ENCODE data around the gene IL27RA.
A peak's percentile ranks its signal among the peaks of the same experiment; 100 is the strongest.

The IL27RA gene

DNA sequence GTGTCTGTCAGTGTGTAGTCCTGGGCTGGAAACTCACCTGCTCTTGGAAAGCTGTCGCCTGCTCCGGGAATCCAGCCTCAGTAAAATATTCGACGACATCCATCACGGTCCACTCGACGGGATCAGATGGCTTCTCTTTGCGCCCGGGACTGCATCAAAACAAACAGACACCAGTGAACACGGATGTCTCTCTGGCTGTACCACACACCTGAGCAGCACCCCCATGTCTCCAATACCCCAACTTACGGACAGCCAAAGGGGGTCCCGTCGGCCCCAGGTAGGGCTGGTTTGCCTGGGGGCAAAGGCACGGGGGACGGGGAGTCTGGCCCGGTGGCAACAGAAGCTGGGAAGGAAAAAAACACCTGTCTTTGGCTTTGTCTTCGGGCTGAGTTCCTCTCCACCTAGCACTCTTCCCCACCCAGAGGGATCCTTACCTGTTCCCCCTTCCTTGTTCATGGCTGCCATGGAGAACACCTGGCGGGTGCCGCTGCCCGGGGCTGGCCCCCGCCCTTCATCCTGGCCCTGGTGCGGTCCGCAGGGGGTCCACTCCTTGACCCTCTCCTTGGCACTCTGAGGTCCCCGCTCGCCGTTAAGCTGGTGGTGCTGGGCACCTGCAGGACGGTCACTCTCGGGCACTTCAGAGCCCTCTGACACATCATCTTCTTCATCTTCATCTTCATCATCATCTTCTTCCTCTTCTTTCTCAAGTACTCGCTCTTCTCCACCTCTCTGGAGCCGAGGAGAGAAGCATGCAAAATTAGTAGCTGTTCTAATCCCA, 57.3 kb downstream of the IL27RA start:
- no peak for DNase-seq (ENCODE audit: low read depth in 2 of 2)

GRCh38 chr19:14089412-14089661, 57.8 kb downstream of the IL27RA start:
- DNase-seq (ENCODE audit: low read depth in 2 of 2) = no peak

DNA sequence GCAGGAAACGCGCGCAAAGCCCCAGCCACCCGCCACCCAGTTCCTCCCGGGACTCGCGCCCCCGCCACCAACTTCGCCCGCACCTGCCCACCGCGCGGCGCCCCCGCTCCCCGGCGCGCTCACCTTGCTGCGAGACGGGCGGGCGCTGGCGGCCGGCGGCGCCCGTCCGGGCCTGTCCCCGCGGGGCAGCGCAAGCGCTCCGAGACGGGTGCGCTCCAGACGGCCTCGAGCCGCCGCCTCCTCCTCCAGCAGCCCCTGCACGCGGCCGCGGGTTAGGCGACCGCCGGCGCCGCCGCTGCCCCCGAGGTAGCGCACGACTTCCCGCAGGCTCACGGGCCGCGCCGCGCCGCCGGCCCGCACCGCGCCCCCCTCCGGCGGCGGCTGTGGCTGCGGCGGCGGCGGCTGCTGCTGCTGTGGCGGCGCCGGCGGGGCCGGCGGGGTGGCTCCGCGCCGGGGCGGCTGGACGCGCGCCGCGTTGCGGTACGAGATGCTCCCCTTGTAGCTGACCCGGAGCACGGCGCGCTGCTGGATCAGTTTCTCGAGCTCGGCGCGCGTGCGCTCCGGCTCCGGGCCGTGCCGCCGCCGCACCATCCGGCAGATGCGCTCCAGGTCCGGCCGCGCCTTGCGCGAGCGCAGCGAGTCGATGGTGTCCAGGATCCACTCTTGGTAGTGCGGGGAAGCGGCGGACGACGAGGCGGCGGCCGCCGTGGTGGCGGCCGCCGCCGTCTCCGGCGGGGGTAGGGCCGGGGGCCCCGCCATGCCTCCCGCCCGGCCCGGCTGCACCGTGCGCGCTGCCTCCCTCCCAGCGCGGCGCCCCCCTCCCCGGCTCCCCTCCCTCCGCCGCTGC, 58.3 kb downstream of the IL27RA start:
- no peak for DNase-seq (ENCODE audit: low read depth in 2 of 2)

GRCh38 chr19:14090509-14091080, 59.0 kb downstream of the IL27RA start, which contains the start of gene SAMD1:
Gene SAMD1, minus strand, starts transcription at chr19:14090751.
- peak; percentile 69 to 73 for DNase-seq (ENCODE audit: low read depth in 2 of 2)

GRCh38 chr19:14091081-14091812, 59.7 kb downstream of the IL27RA start:
- DNase-seq (ENCODE audit: low read depth in 2 of 2) = no peak

DNA sequence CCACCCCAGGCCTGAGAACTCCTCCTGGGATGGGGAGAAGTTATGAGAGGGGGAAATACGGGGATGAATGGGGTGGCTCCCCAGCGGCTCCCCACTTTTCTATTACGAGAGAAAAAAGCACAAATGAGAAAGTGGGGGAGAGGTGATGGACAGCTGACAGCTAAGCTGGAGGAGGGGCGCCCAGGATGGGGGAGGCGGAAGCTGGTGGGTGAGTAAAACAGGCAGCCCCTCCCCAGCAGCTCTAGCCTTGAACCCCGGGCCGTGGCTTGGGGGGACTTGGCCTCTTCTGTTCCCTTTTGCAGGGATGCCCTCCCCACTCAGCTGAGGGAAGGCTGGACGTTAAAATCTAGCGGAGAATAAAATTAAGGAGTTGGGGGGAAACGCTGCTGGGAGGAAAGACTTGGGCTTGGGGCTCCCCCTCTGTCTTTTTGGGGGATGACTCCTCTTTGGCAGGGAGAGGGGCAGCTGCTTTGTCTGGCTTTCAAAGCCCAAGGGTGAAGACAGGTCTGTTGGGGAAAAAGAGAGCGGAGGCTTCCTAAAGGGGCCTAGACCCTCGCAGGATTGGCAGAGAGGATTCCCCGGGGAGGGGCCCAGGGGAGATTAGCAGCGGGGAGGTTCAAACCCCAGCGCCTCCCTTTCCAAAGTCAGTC, 60.4 kb downstream of the IL27RA start:
- DNase-seq (ENCODE audit: low read depth in 2 of 2) = no peak

GRCh38 chr19:14093117-14093823, 61.7 kb downstream of the IL27RA start:
- no peak for DNase-seq (ENCODE audit: low read depth in 2 of 2)

- DNase-seq (ENCODE audit: low read depth in 2 of 2) = no peak
These were observed 63.3 kb downstream of the IL27RA start for GRCh38 chr19:14094854-14095253.

- DNase-seq (ENCODE audit: low read depth in 2 of 2) = no peak
These were observed 64.9 kb downstream of the IL27RA start for GRCh38 chr19:14096272-14096992.

DNA sequence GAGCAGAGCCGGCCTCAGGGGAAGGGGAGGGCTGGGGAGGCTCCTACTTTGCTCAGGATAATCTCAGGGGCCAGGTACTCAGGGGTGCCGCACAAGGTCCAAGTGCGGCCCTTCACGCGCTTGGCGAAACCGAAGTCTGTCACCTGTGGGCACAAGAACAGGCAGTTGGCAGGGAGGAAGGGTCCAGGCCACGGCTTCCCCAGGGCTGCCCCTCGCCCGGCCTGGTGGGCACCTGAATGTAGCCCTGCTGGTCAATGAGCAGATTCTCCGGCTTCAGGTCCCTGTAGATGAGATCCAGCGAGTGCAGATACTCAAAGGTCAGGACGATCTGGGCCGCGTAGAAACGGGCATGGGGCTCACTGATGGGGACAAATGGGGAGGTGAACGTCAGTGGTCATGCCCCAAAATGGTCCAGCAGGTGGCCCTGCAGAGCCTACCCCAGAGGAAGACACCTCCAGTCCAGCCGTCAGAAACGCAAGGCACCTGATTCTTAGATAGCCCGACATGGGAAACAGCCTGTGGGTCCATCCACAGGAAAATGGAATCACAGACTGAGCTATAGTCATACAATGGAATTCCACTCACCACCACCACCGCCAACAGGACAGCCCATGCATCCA, 66.1 kb downstream of the IL27RA start:
- DNase-seq (ENCODE audit: low read depth in 2 of 2) = no peak

- DNase-seq (ENCODE audit: low read depth in 2 of 2) = no peak
These were observed 69.5 kb downstream of the IL27RA start for GRCh38 chr19:14101003-14101545.

DNA sequence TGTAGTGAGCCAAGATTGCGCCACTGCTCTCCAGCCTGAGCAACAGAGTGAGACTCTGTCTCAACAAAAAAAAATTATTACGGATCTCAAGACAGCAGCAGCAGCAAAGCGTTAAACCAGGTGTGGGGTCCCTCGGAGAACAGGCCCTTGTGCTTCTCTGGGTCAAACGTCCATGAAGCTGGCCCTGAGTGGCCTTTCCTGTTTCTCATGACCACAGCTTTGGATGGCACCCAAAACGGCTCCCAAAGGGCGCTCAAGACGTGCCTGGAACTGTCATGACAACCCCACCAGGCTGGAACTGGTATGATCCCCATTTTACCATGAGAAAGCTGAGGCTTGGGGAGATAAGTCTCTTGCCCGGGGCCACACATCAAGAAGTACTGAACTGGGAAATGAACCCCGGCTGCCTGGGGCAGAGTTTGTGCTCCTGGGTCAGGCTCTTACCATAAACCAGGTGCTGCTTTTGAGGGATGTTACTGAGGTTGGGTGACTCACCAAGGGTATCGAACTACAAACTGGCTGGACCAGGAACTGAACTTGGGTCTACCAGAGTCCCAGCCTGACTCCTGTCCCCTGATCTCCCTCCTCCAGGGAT, 70.6 kb downstream of the IL27RA start:
- no peak for DNase-seq (ENCODE audit: low read depth in 2 of 2)

DNA sequence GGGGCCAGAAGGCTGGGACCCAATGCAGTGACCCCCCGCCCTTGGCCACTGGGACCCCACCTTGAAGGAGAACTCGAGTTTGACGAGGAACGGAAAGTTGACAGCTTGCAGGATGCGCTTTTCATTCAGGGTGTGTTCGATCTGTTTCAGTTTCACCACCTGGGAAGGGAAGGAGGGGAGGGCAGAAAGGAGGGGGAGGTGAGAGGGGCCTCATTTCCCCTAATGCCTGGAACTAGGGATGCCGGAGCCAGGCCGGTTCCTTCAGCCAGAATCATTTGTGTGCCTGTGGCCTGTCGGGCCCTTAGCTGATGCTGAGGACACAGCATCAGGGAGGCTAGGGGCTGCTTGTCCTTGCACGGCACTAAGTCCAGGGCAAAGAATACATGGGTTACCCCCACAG, 71.2 kb downstream of the IL27RA start:
- no peak for DNase-seq (ENCODE audit: low read depth in 2 of 2)
